Neuronal stem cell (in vitro differentiated cells): ENCODE measurements around the gene PTPRM.

Experiments used
- DNase-seq: peaks from one replicate; pipeline ENCODE4 v3.0.0-alpha.2; 2013; ENCODE audit warnings: low spot score
- H2AFZ ChIP-seq: one replicate; pipeline ENCODE4 v1.6.1; 2013; ENCODE audit warnings: mild to moderate bottlenecking, low read length, inconsistent platforms
- H2AK5ac ChIP-seq: 2 replicates; pipeline ENCODE4 v1.6.1; 2013; ENCODE audit warnings: low read depth, mild to moderate bottlenecking, inconsistent platforms, low read length, moderate library complexity, mixed read lengths
- H2BK120ac ChIP-seq: 2 replicates; pipeline ENCODE4 v1.6.1; 2013; ENCODE audit warnings: low read depth, mild to moderate bottlenecking, inconsistent platforms, low read length, moderate library complexity, mixed read lengths
- H2BK12ac ChIP-seq: one replicate; pipeline ENCODE4 v1.6.1; 2013; ENCODE audit warnings: low read length, inconsistent platforms
- H2BK15ac ChIP-seq: 2 replicates; pipeline ENCODE4 v1.6.1; 2013; ENCODE audit warnings: mild to moderate bottlenecking, low read length, inconsistent platforms, mixed read lengths
- H2BK5ac ChIP-seq: one replicate; pipeline ENCODE4 v1.6.1; 2013; ENCODE audit warnings: inconsistent platforms, mild to moderate bottlenecking, low read length, moderate library complexity
- H3K14ac ChIP-seq: one replicate; pipeline ENCODE4 v1.6.1; 2013; ENCODE audit warnings: low read length, inconsistent platforms
- H3K18ac ChIP-seq: 2 replicates; pipeline ENCODE4 v1.6.1; 2013; ENCODE audit warnings: low read length, inconsistent platforms
- H3K23ac ChIP-seq: 2 replicates; pipeline ENCODE4 v1.6.1; 2013; ENCODE audit warnings: low read depth, mild to moderate bottlenecking, mixed read lengths, low read length, inconsistent platforms; ENCODE audit not compliant: poor library complexity
- H3K27ac ChIP-seq: replicated peaks from 3 replicates; pipeline ENCODE4 v1.5.1; 2013; ENCODE audit warnings: low read length, inconsistent platforms
- H3K27me3 ChIP-seq, 3 experiments: 2 replicates each; pipeline ENCODE4 v1.6.1; 2013; ENCODE audit warnings: low read length in 3 of 3, mild to moderate bottlenecking in 2 of 3, inconsistent platforms in 1 of 3, low read depth in 1 of 3, mixed read lengths in 1 of 3, moderate library complexity in 1 of 3; ENCODE audit not compliant: control insufficient read depth in 3 of 3, insufficient read depth in 3 of 3
- H3K36me3 ChIP-seq, 2 donors: replicated peaks in 1 of 2; 2 replicates each; pipeline ENCODE4 v1.6.1; 2013; ENCODE audit warnings: low read length in 2 of 2; ENCODE audit not compliant: control insufficient read depth in 2 of 2, insufficient read depth in 2 of 2
- H3K4ac ChIP-seq: 2 replicates; pipeline ENCODE4 v1.6.1; 2013; ENCODE audit warnings: inconsistent platforms, mild to moderate bottlenecking, low read length, moderate library complexity
- H3K4me1 ChIP-seq, 2 donors: 1 replicate in 1 of 2; 2 replicates in 1 of 2; pipeline ENCODE4 v1.6.1; 2013; ENCODE audit warnings: low read length in 2 of 2, low read depth in 1 of 2; ENCODE audit not compliant: control insufficient read depth in 2 of 2, insufficient read depth in 1 of 2
- H3K4me2 ChIP-seq: one replicate; pipeline ENCODE4 v1.6.1; 2013; ENCODE audit warnings: mild to moderate bottlenecking, low read length, inconsistent platforms; ENCODE audit not compliant: insufficient read depth, poor library complexity, severe bottlenecking
- H3K4me3 ChIP-seq, 2 donors: 2 replicates each; pipeline ENCODE4 v1.5.1; 2013; ENCODE audit warnings: low read length in 2 of 2, mild to moderate bottlenecking in 2 of 2, inconsistent platforms in 1 of 2, moderate library complexity in 1 of 2
- H3K79me1 ChIP-seq: one replicate; pipeline ENCODE4 v1.6.1; 2013; ENCODE audit warnings: low read depth, mild to moderate bottlenecking, inconsistent platforms, low read length, moderate library complexity
- H3K9ac ChIP-seq: one replicate; pipeline ENCODE4 v1.6.1; 2013; ENCODE audit warnings: mild to moderate bottlenecking, low read depth, low read length, inconsistent platforms; ENCODE audit not compliant: poor library complexity
- H3K9me3 ChIP-seq, 2 donors: replicated peaks in 1 of 2; 2 replicates each; pipeline versions ENCODE3 to v1.6.1; 2013; ENCODE audit warnings: low read length in 2 of 2, mild to moderate bottlenecking in 2 of 2, inconsistent platforms in 1 of 2, low read depth in 1 of 2, mixed read lengths in 1 of 2, moderate library complexity in 1 of 2; ENCODE audit not compliant: control insufficient read depth in 2 of 2, insufficient read depth in 1 of 2
- H4K8ac ChIP-seq: one replicate; pipeline ENCODE4 v1.6.1; 2013; ENCODE audit warnings: low read depth, mild to moderate bottlenecking, inconsistent platforms, low read length, moderate library complexity
- H4K91ac ChIP-seq: one replicate; pipeline ENCODE4 v1.6.1; 2013; ENCODE audit warnings: low read length, low read depth, mild to moderate bottlenecking, inconsistent platforms; ENCODE audit not compliant: poor library complexity
- WGBS, 2 donors: extraction: QIAGEN DNeasy Blood & Tissue Kit; methylation state at CpG; one replicate each; pipeline ENCODE4 v1.1.7; 2013; ENCODE audit warnings: missing lambda C conversion rate in 2 of 2, mixed read lengths in 1 of 2; ENCODE audit not compliant: insufficient read length in 2 of 2, insufficient replicate concordance in 1 of 2; ENCODE audit errors: extremely low coverage in 2 of 2; 5-methylcytosine and 5-hydroxymethylcytosine counted together

Gene PTPRM

DNA sequence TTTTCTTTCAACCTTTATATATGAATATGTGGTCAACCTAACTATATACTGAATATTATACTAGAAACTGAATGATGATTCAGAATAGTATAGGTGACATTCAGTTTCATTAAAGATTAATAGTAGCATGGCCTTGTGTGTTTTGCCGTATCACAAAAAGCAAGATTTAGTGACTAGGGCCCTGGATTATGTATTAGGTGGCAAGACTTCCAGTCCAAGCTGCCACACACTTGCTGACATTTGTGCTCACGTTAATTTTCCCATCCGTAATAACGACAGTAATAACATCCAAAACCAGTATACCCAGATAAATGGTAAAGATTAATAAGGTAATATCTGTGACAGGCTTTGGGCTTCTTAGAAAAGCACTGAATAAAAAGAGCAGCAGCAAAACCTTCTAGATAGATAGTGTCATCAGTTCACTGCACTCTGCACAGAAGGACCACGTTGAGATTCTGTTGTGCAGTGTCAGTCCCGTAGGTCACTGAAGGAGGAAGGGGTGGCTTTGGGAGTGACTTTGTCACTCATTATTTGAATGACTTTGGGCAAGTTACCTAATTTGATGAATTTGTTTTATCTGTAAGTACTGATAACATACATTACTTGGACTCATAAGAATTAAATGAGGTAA, 451.7 kb downstream of the PTPRM start:
- Histone ChIP-seq H2AK5ac (no peak overlapping the region), H2BK15ac (no peak overlapping the region), H2AFZ (no peak overlapping the region), H3K14ac (no peak overlapping the region), H2BK12ac (no peak overlapping the region), H3K4ac (no peak overlapping the region), H3K79me1 (no peaks in the 10 kb centered on the region), H4K91ac (no peak overlapping the region), H3K9me3 (no peaks in the 10 kb centered on the region), H3K4me2 (no peak overlapping the region), H3K4me1 (peaks cover 6 to 12% of the 10 kb centered on the region in 2 donors), H3K27ac (no peak overlapping the region), H3K18ac (no peak overlapping the region), H2BK120ac (no peak overlapping the region), H3K36me3 (no peaks in the 10 kb centered on the region), H2BK5ac (no peak overlapping the region), H3K23ac (no peak overlapping the region), H4K8ac (no peak overlapping the region), H3K27me3 (no peaks in the 10 kb centered on the region), H3K4me3 (no peak overlapping the region), H3K9ac (no peak overlapping the region)
- no CpG with 5 or more reads among the region's 6 CpGs for WGBS, 2 donors
- DNase-seq, result no peak

DNA sequence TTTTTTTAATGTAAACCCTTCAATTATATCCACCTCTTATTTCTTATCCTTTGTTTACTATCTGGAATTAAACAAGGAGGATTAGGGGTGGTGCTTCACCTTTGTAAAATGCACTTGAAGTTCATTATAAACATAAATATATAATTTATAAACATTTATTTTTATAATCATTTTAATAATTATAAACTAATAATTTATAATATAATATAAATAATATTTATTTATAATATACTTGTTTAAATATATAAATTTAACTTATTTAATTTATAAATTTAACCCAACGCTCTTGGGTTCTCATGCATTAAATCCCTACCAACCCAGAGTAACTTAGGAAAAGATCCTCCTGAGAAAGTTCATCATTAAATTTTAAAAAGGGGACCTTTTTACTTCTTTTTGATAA, 452.5 kb downstream of the PTPRM start:
- no peak overlapping the region for H2BK15ac ChIP-seq
- no peak overlapping the region for H4K91ac ChIP-seq
- no peak overlapping the region for H3K9ac ChIP-seq
- H2BK12ac ChIP-seq, result no peak overlapping the region
- H3K27ac ChIP-seq, result no peak overlapping the region
- H3K79me1 ChIP-seq, result no peaks in the 10 kb centered on the region
- H3K4me2 ChIP-seq, result no peak overlapping the region
- no peak overlapping the region for H3K4me3 ChIP-seq
- H3K14ac ChIP-seq, result no peak overlapping the region
- H2BK120ac ChIP-seq, result no peak overlapping the region
- WGBS, 2 donors, result no CpG with 5 or more reads among the region's 1 CpG
- no peaks in the 10 kb centered on the region for H3K27me3 ChIP-seq
- H3K36me3 ChIP-seq, result no peaks in the 10 kb centered on the region
- no peak overlapping the region for H3K4ac ChIP-seq
- no peaks in the 10 kb centered on the region for H3K9me3 ChIP-seq
- no peak for DNase-seq
- H2AK5ac ChIP-seq, result no peak overlapping the region
- no peak overlapping the region for H4K8ac ChIP-seq
- H3K4me1 ChIP-seq, result peaks cover 6 to 12% of the 10 kb centered on the region in 2 donors
- no peak overlapping the region for H3K23ac ChIP-seq
- no peak overlapping the region for H2AFZ ChIP-seq
- H3K18ac ChIP-seq, result no peak overlapping the region
- H2BK5ac ChIP-seq, result no peak overlapping the region

DNA sequence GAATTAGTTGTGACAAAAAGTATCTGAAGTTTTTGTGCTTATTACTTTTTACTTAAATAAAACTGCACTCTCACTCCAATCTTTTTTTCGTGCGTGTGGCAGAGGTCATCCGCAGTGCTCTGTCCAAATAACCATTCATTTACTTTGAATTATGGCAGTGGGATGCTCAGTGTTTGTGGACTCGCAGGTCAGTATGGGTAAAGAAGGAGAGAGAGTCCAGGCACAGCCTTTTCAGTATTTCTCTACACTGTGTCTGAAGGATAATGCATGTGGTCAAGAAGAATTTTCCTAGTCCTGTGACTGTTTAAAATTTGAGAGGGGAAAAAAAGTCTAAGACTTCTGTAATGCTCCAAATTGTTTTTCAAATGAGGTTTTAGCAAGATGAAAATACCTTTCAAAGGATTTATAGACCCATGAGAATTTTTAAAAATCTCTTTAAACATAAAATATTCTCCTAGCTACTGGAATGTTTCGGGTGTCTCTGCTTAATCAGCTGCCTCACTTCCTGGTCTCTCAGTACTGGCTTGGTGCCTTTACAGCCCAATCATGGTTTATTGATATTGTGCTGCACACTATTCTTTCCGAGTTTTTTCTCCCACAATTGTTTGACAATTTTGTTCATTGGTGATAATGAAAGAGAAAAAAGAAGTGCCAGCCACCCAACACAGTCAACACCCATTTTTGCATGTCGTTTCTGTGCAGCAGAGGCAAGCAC, 453.2 kb downstream of the PTPRM start:
- no peak overlapping the region for H3K4me3 ChIP-seq
- H3K27me3 ChIP-seq, result no peaks in the 10 kb centered on the region
- H2BK15ac ChIP-seq, result no peak overlapping the region
- no peak overlapping the region for H2BK120ac ChIP-seq
- H4K91ac ChIP-seq, result no peak overlapping the region
- H3K18ac ChIP-seq, result no peak overlapping the region
- H3K27ac ChIP-seq, result no peak overlapping the region
- no peak for DNase-seq
- H3K4me1 ChIP-seq, result peaks cover 6 to 12% of the 10 kb centered on the region in 2 donors
- no peak overlapping the region for H3K4ac ChIP-seq
- H3K23ac ChIP-seq, result no peak overlapping the region
- no peak overlapping the region for H2BK5ac ChIP-seq
- H3K14ac ChIP-seq, result no peak overlapping the region
- no CpG with 5 or more reads among the region's 7 CpGs for WGBS, 2 donors
- H3K36me3 ChIP-seq, result no peaks in the 10 kb centered on the region
- no peak overlapping the region for H3K9ac ChIP-seq
- no peaks in the 10 kb centered on the region for H3K9me3 ChIP-seq
- no peak overlapping the region for H4K8ac ChIP-seq
- H3K79me1 ChIP-seq, result no peaks in the 10 kb centered on the region
- no peak overlapping the region for H2BK12ac ChIP-seq
- H2AFZ ChIP-seq, result peak overlapping the region; percentile 30
- no peak overlapping the region for H3K4me2 ChIP-seq
- no peak overlapping the region for H2AK5ac ChIP-seq

DNA sequence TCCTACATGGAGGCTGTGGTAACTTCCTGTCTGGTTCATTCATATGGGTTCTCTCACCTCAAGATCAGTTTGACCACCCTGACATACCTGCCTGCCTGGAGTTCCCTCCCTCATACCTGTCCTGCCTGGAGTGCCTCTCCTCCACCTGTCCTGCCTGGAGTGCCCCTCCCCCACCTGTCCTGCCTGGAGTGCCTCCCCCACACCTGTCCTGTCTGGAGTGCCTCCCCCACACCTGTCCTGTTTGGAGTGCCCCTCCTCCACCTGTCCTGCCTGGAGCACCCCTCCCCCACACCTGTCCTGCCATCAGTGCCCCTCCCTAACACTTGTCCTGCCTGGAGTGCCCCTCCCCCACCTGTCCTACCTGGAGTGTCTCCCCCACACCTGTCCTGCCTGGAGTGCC, 461.9 kb downstream of the PTPRM start:
- H4K91ac ChIP-seq, result no peak overlapping the region
- no peak overlapping the region for H2AFZ ChIP-seq
- H2BK15ac ChIP-seq, result no peak overlapping the region
- no peaks in the 10 kb centered on the region for H3K27me3 ChIP-seq
- no peak overlapping the region for H3K27ac ChIP-seq
- no peak overlapping the region for H3K4me2 ChIP-seq
- no peak for DNase-seq
- H3K14ac ChIP-seq, result no peak overlapping the region
- no peak overlapping the region for H3K4ac ChIP-seq
- no peaks in the 10 kb centered on the region for H3K4me1 ChIP-seq
- H3K9ac ChIP-seq, result no peak overlapping the region
- H2BK5ac ChIP-seq, result no peak overlapping the region
- no peak overlapping the region for H2AK5ac ChIP-seq
- no peak overlapping the region for H2BK12ac ChIP-seq
- no peaks in the 10 kb centered on the region for H3K9me3 ChIP-seq
- H3K79me1 ChIP-seq, result no peaks in the 10 kb centered on the region
- H3K4me3 ChIP-seq, result no peak overlapping the region
- peak overlapping the region; percentile 34 for H3K23ac ChIP-seq
- H4K8ac ChIP-seq, result no peak overlapping the region
- H2BK120ac ChIP-seq, result no peak overlapping the region
- H3K18ac ChIP-seq, result peak overlapping the region; percentile 29
- H3K36me3 ChIP-seq, result no peaks in the 10 kb centered on the region
